ENCODE measurements around the gene ZBTB49.

DNA sequence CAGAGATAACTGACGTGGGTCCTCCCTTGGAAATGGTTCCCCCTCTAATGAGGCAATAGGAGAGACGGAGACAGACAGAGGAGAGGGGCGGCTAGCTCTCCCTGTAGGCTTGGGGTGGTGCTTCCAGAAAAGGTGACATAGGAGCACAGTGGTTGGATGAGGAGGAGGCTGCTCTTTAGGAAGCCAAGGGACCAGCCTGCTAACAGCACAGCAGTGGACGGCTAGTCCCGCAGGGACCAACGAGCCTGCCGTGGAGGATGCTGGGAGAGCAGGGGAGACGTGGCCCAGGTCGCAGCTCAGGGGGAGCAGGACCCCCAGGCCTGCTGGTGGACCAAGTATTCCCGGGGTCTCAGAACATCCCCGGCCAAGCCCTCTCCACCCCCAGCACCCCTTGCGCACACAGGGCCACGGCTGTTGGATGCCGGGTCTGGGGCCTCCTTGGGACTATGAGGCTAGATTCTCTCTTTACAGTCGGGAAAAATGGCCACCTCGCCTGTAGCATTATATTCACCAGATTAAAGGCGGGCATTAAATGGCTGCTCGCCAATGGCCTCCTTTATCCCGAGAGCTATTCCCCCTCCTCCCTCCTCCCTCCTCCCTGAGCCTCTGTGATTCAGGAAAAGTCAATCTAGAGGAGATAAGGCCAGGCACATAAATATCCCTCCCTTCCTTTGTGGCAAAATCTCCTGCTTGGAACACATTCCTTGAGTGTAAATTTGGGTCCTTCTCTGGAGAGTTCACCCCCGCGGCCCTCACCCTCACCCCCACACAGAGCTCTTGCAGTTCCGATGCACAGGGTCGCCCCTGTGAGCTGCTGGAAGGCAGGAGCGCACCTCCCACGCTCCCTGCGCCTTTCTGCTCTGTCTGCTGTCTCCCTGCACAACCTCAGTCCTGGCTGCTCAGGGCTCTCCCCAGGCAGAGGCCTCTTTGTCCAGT is 66.3 kb downstream of the ZBTB49 start:
- TF ChIP-seq POLR2AphosphoS5 (IDR thresholded peaks at IDR 0.05) (no peak), EP300 (IDR thresholded peaks at IDR 0.05; ENCODE audit: low read depth) (no peak), POLR2A (IDR thresholded peaks at IDR 0.05) (no peak)
- TF ChIP-seq, protein P1, sequence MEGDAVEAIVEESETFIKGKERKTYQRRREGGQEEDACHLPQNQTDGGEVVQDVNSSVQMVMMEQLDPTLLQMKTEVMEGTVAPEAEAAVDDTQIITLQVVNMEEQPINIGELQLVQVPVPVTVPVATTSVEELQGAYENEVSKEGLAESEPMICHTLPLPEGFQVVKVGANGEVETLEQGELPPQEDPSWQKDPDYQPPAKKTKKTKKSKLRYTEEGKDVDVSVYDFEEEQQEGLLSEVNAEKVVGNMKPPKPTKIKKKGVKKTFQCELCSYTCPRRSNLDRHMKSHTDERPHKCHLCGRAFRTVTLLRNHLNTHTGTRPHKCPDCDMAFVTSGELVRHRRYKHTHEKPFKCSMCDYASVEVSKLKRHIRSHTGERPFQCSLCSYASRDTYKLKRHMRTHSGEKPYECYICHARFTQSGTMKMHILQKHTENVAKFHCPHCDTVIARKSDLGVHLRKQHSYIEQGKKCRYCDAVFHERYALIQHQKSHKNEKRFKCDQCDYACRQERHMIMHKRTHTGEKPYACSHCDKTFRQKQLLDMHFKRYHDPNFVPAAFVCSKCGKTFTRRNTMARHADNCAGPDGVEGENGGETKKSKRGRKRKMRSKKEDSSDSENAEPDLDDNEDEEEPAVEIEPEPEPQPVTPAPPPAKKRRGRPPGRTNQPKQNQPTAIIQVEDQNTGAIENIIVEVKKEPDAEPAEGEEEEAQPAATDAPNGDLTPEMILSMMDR (IDR thresholded peaks at IDR 0.05) = no peak
